ENCODE data around the gene MRPL58. TPM values are rescaled to one million over a fixed set of nuclear protein-coding genes. Genes with fewer than 3 reads are reported as not detected.

Gene MRPL58
- total RNA-seq, 1 donor from 2014 or later: 22.2 TPM

GRCh38 chr17:75011401-75012095 is 922 bp upstream of the MRPL58 start:
- H3K27ac Mint-ChIP-seq (ENCODE audit: unreplicated experiment): peak overlapping the region; percentile 100

GRCh38 chr17:75012096-75012345 is 449 bp upstream of the MRPL58 start:
- DNase-seq: no peak
- peaks cover 6% of the 10 kb centered on the region for H3K9me3 Mint-ChIP-seq (ENCODE audit: unreplicated experiment)
- TF ChIP-seq CTCF (IDR thresholded peaks at IDR 0.05; ENCODE audit: partially characterized antibody, unreplicated experiment): no peak
- H3K27ac Mint-ChIP-seq (ENCODE audit: unreplicated experiment): peak overlapping the region; percentile 100
- peaks cover 9% of the 10 kb centered on the region for H3K27me3 Mint-ChIP-seq (ENCODE audit: unreplicated experiment)
- no peaks in the 10 kb centered on the region for H3K36me3 Mint-ChIP-seq (ENCODE audit: unreplicated experiment)
- peaks cover 22% of the 10 kb centered on the region for H3K4me1 Mint-ChIP-seq (ENCODE audit: low read depth, unreplicated experiment)
- H3K4me3 Mint-ChIP-seq (ENCODE audit: unreplicated experiment): peak overlapping the region; percentile 98

More at GRCh38 chr17:75011401-75012095, 922 bp upstream of the MRPL58 start:
- Mint-ChIP-seq H3K27me3 (ENCODE audit: unreplicated experiment) (peaks cover 9% of the 10 kb centered on the region), H3K4me3 (ENCODE audit: unreplicated experiment) (peak overlapping the region; percentile 98), H3K9me3 (ENCODE audit: unreplicated experiment) (peaks cover 6% of the 10 kb centered on the region), H3K36me3 (ENCODE audit: unreplicated experiment) (no peaks in the 10 kb centered on the region), H3K4me1 (ENCODE audit: low read depth, unreplicated experiment) (peaks cover 22% of the 10 kb centered on the region)
- peak; percentile 56 for DNase-seq
- TF ChIP-seq CTCF (IDR thresholded peaks at IDR 0.05; ENCODE audit: partially characterized antibody, unreplicated experiment): no peak

GRCh38 chr17:75013092-75013559 is 656 bp downstream of the MRPL58 start:
- no peak for TF ChIP-seq CTCF (IDR thresholded peaks at IDR 0.05; ENCODE audit: partially characterized antibody, unreplicated experiment)
- Mint-ChIP-seq H3K4me1 (ENCODE audit: low read depth, unreplicated experiment) (peaks cover 22% of the 10 kb centered on the region), H3K27ac (ENCODE audit: unreplicated experiment) (peak overlapping the region; percentile 100), H3K36me3 (ENCODE audit: unreplicated experiment) (no peaks in the 10 kb centered on the region), H3K27me3 (ENCODE audit: unreplicated experiment) (peaks cover 8% of the 10 kb centered on the region), H3K9me3 (ENCODE audit: unreplicated experiment) (peaks cover 6% of the 10 kb centered on the region), H3K4me3 (ENCODE audit: unreplicated experiment) (peak overlapping the region; percentile 82)
- DNase-seq: no peak

DNA sequence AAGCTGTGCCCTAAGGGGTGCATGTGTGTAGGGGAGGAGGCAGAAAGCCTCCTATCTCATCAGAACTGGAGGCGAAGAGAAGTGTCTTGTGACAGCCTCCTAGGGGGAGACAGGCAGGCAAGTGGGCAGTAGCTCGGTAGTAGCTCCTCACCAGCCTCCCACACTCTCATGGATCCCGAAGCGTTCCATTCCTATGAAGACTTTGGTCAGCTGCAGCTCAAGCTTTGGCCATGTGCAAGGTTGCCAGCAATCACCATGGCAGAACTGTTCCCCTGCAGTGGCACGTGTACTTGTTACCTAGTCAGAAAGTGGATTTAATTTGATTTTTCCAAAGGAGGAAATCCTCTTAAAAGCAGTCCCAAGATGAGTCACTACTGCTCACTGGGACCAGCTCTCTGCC is 6.7 kb downstream of the MRPL58 start:
- Mint-ChIP-seq H3K4me3 (ENCODE audit: unreplicated experiment) (no peak overlapping the region), H3K4me1 (ENCODE audit: low read depth, unreplicated experiment) (no peaks in the 10 kb centered on the region), H3K9me3 (ENCODE audit: unreplicated experiment) (no peaks in the 10 kb centered on the region), H3K36me3 (ENCODE audit: unreplicated experiment) (no peaks in the 10 kb centered on the region), H3K27me3 (ENCODE audit: unreplicated experiment) (no peaks in the 10 kb centered on the region), H3K27ac (ENCODE audit: unreplicated experiment) (no peak overlapping the region)
- TF ChIP-seq CTCF (IDR thresholded peaks at IDR 0.05; ENCODE audit: partially characterized antibody, unreplicated experiment): no peak
- no peak for DNase-seq

DNA sequence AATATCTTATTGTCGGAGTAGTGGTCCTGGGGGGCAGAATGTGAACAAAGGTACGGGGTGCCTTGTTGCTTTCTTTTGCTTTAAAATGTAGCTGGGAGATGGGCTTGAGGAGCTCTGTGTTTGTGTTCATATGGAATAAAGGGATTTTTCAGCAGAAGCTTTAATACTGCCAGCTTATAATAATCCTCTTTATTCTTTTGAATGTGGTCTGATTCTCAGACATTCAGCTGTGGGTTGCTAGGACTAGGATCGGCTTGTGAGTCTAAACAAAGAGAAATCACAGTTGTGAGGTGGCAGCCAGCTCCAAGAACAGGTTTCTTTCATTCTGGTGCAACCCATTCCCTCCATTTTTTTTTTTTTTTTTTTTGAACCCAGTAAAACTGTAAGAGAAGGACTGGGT is 7.2 kb downstream of the MRPL58 start:
- no peaks in the 10 kb centered on the region for H3K4me1 Mint-ChIP-seq (ENCODE audit: low read depth, unreplicated experiment)
- H3K27ac Mint-ChIP-seq (ENCODE audit: unreplicated experiment): no peak overlapping the region
- H3K36me3 Mint-ChIP-seq (ENCODE audit: unreplicated experiment): no peaks in the 10 kb centered on the region
- H3K27me3 Mint-ChIP-seq (ENCODE audit: unreplicated experiment): no peaks in the 10 kb centered on the region
- H3K4me3 Mint-ChIP-seq (ENCODE audit: unreplicated experiment): no peak overlapping the region
- DNase-seq: no peak
- TF ChIP-seq CTCF (IDR thresholded peaks at IDR 0.05; ENCODE audit: partially characterized antibody, unreplicated experiment): no peak
- no peaks in the 10 kb centered on the region for H3K9me3 Mint-ChIP-seq (ENCODE audit: unreplicated experiment)
